GM18517 (cell line): Measurements from ENCODE around the gene ROBO1.

Experiments
- ATAC-seq: cut with Tn5 transposase; IDR thresholded peaks from one replicate; pipeline ENCODE4 v1.9.1; 2021; ENCODE audit warnings: mild to moderate bottlenecking, moderate library complexity; ENCODE audit not compliant: unreplicated experiment

ROBO1 gene

DNA sequence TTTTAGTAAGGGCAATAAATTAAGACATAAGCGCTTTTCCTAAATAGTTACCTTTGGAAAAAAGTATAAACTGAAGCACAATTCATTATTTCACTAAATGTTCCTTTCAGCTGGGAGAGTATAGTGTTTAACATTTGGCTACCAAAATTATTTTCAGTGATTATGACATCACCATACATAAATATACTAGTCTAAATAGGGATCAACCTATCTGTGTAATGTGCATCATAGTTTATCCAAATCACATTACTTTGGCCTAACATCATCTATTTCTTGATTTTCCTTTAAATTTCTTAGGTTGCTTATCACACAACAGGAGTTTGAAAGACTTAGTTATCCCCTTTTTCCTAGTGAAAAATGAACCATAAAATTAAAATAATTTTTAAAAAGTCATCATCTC, 738.9 kb downstream of the ROBO1 start:
- no peak for ATAC-seq

GRCh38 chr3:79027593-79027992, 740.2 kb downstream of the ROBO1 start:
- no peak for ATAC-seq

GRCh38 chr3:79019924-79020173, 747.9 kb downstream of the ROBO1 start:
- ATAC-seq: no peak

DNA sequence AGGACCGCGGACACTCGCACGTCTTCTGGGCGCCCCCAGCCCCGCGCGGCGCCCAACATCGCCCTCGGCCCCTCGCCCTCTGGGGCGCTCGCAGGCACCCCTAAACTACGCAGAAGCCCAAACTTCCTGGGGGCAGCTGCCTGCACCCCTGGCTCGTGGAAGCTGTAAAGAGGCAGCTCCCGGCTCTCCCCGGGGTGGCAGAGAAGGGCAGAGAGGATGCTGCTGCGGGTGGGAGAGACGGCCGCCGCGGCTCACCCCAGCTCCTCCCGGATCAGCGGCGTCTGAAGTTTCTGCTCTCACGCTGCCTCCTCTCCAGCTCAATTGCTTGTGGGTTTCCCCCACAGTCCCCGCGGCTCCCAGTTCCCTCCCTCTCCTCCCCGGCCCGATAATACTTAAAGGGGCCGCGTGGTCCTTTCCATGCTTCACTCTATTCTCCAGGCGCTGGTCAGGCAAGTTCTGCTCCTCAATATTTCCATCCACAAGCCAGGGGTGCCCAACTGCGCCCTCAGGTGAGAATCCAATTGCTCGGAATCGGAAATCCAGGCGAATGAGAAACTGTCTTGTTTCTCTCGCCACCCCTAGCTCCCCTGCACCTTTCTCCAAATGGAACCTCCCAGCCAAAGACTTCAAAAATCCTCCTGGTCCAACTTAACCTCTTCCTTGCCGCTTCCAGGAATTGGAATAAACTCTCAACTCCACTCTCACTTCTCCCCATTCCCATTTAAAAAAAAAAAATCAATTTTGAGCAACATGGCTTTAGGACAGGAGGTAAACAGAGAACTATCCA, 748.5 kb downstream of the ROBO1 start:
- no peak for ATAC-seq

GRCh38 chr3:79018671-79019136, 749.1 kb downstream of the ROBO1 start:
- no peak for ATAC-seq

DNA sequence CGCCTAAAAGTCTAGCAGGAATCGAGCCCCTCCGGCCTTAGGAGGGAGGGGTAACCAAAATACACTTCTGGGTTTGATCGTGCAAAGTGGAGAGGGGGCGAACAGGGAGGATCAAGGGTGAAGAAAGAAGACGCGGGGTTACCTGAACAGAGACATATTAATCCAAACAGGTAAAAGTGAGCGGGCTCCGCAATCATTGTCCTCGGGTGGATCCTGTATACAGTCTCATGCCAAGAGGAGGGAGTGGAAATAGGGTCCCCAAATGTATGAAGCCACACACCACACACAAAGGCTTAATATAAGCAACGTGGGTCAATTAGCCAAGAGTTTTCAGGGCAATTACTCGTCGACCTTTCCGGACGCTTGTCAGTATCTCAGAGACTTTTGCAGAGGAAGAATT, 749.5 kb downstream of the ROBO1 start:
- no peak for ATAC-seq

DNA sequence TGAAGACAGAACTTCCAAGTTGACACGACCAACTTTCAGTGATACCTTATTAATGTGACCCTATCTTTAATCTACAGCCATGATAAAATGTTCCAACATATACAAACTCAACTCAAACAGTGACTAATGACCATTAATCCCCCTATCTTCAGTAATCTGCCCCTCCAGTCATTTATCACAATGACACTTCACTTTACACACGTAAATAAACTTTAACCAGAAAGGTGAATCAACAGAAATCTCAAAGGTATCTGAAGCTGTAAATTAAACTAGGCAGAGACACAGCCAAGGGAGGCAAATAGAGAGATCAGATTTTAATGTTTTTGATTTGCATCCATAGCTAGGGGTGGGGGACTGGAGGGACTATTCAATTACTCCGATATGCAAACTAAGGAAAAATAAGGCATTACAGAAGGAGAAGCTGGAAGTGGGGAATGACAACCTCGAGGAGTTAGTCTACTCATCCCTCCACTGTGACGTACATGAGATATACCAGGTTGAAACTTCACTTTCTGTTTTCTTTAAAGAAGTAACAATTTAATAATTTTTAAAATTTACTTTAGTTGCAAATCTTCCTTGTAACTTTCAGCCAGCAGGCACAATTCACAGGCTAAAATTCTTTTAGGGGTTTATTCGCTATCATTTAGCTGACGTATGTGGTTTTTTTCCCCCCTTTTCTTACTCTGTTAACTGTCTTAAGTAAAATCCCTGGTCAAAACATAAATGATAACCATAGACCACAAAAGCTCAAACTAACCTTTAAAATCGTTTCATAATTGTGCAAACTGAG, 751.0 kb downstream of the ROBO1 start:
- no peak for ATAC-seq

GRCh38 chr3:79015854-79016253, 751.9 kb downstream of the ROBO1 start:
- no peak for ATAC-seq

DNA sequence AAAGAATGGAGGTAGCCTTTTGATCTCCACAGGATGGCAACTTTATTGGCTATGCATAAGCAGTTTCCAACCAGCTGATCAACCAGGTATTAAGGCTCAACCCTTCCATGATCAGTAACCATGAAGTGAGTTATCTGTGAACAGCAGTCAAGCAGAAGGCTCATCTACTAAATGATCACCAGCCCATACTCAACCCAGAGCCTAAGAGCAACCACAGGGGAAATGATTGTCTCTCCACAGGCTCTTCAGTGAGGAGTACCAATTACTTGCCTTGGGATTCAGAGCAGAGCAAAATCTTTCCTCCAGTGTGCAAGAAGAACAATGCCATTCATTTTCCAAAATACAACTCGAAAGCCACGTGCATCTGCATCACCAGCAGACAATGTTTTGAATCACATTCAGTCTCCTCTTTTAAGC, 754.8 kb downstream of the ROBO1 start:
- no peak for ATAC-seq

DNA sequence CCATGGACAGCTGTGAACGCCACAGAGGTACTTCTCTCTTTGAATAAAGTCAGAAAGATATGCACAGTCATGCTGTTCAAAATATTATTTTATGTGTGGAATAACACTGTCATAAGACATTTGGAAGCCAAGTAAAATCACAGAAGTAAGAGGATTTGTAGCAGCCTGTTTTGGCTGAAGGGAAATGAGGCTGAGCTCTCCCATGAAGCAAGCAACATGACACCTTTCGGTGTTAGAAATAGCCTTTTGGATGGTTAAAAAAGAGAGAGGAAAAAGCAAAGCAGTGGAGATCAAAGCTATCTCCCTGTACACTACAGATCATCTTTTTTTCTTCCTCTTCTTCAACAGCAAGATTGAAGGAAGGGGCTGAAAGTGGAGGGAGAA, 755.3 kb downstream of the ROBO1 start:
- no peak for ATAC-seq

GRCh38 chr3:79011821-79012529, 755.8 kb downstream of the ROBO1 start:
- ATAC-seq: no peak

DNA sequence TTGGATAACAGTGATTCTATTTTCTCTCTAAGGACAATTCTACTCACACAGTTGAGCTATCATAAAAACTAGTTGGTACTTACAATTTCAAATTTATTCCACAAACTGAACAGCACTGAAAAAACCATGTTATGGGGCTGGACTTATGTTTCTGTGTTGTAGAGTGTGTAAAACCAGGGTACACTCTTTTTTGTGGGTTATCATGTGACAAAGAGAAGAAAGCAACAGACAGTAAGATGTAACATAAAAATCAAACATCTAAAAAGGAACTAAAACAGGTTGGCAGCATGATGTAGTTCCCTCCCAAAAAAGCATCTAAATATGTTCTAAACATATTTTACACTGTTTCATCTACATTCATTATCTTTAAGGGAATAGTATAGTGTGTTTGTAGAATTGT, 757.9 kb downstream of the ROBO1 start:
- no peak for ATAC-seq

- ATAC-seq: no peak
These were observed 761.7 kb downstream of the ROBO1 start for GRCh38 chr3:79006077-79006476.

DNA sequence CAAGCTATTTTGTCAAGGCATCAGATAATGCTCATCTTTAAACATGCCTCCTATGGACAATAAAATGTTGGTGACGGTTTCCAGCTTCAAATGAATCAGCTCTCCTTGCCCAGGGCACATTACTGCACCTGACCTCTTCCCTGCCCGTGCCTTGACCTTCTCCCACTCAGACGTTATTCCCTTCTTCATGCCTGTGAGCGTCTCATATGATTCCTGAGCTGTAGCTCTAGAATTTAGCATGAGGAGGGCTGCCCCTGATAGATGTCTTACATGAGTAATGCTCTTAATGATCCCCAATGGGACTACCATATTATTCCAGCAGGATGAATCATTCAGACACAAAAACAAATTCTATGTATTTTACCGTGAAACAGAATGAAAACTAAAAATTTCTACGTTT, 762.7 kb downstream of the ROBO1 start:
- no peak for ATAC-seq

DNA sequence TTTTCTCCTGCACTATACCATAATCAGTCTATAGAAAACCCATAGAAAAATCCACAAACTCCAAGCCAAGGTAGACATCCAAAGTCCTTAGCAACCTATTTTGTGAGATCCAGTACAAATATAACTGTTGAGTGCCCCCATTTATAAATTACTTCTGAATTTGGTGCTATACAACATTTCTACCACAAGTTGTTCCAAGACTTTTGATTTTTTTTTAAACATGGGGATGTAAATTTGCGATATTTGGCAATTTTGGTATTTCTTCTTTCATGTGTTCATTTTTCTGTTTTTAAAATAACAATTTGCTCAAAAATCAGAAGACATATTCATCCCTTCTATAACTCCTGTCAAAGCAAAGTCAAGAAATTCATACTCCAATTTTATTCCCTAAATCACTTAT, 763.8 kb downstream of the ROBO1 start:
- ATAC-seq: no peak

DNA sequence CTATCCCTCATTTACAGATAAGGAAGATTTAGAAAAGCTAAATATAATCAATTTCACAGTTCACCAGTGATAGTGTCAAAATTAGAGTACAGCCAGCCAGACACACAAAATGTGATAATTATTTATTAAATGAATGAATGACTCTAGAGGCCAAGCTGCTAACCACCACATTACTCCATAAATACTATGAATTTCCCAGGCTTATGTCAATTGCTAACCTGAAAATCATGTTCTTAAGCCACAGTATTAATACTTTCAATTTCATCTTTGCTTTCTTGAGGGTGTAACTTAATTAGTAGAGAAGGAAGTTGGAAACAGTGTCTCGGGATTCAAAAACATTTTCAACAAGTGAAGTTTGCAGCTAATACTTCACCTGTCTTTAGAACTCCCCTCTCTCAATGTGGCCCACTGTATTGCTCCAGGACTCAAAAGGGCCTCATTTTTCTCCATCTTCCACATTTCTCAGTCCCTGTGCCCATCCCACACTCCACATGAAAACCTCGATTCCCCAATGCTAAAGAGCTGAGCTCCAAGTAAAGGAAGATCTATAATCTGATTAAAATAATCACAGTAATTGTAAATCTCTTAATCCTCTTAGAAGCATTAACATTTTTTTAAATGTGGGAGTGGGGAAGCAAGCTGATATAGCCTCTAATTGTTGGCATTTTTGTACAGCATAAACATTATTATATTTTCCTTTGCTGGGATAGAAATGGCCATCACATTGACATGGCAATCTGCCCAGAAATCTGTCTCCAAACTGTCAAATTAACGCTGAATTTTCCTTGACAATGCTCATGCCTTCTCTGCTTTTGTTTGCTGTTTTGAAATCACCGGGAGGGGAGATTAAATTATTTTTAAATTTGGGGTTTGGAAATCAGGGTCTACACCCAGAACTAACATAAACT, 765.1 kb downstream of the ROBO1 start:
- no peak for ATAC-seq

DNA sequence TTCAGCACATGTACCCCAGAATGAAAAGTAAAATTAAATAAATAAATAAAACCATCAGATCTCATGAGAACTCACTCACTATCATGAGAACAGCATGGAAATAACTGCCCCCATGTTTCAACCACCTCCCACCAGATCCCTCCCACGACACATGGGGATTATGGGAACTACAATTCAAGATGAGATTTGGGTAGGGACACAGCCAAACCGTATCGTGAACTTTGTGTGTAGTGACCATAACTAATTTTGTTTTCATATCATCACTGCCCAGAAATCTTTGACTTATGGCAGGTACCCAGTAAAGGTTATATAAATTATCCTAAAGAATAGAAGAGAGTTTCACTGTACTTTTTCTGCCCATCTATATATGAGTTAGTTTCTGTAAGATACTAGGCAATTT, 766.5 kb downstream of the ROBO1 start:
- no peak for ATAC-seq

DNA sequence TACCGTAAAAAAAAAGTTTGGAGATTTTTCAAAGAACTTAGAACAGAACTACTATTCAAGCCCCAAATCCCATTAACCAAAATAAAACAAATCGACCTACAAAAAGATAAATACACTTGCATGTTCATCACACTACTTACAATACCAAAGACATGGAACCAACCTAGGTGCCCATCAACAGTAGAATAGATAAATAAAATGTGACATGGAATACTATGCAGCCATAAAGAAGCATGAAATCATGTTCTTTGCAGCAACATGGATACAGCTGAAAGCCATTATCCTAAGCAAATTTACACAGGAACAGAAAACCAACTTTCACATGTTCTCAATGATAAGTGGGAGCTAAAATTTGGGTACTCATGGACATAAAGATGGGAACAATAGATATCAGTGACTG, 768.7 kb downstream of the ROBO1 start:
- no peak for ATAC-seq

- no peak for ATAC-seq
These were observed 772.7 kb downstream of the ROBO1 start for GRCh38 chr3:78995087-78995486.

- no peak for ATAC-seq
These were observed 773.4 kb downstream of the ROBO1 start for GRCh38 chr3:78994174-78995027.
